Activated CD8-positive, alpha-beta memory T cell treated with anti-CD3 and anti-CD28 coated beads for 24 hours (primary cell): ENCODE results near the gene FGG.

Experiments
- DNase-seq: peaks from one replicate; pipeline ENCODE4 v3.0.0-alpha.2; 2020

The FGG gene

DNA sequence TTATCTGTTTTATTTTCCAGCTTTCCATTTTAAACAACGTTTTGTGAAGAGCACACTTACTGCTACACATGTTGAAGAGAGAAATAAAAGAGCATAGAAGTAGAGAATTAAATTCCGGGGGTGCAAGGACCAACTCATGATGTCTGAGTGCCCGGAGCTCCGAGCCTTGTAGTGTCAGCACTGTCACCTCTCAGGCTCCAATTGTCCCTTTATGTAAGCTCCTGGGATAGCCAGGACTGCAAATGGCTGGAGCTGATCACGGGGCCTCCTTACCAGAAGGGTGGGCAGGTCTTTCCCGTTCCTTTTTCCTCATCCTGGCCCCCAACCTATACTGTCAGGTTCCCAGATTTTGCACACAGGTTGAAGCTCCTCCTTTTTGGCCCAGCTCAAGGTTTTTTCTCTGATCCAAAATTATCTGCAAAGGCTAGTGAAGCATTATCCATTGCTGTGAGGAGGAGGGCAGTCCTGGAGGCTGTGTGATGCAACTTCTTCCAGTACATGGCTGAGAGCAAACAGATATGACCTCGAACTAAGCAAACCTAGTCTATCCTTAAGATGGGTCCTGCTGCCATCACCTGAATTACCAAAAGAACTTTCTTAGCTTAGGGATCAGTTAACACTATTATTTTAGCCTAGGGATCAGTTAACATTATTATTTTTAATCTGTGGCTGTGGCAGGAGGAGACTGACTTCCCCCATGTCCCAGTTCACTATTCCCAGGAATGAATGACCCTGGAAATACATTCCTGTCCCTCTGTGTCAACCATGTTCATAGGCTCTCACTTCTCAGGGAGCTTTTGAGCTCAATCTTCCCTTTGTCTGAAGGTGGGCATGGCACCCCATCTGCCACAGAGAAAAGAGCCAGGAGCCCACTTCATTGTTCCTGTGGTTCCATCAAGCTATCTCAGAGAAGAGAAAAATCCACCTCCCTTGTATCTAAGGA is at the start of gene FGG:
Gene FGG (minus strand): TSS at position 185 of the 943 bp plus-strand sequence. CDS start 47 bp downstream, at position 138.
- no peak for DNase-seq

GRCh38 chr4:154660052-154660451 is 47.6 kb upstream of the FGG start:
- no peak for DNase-seq

DNA sequence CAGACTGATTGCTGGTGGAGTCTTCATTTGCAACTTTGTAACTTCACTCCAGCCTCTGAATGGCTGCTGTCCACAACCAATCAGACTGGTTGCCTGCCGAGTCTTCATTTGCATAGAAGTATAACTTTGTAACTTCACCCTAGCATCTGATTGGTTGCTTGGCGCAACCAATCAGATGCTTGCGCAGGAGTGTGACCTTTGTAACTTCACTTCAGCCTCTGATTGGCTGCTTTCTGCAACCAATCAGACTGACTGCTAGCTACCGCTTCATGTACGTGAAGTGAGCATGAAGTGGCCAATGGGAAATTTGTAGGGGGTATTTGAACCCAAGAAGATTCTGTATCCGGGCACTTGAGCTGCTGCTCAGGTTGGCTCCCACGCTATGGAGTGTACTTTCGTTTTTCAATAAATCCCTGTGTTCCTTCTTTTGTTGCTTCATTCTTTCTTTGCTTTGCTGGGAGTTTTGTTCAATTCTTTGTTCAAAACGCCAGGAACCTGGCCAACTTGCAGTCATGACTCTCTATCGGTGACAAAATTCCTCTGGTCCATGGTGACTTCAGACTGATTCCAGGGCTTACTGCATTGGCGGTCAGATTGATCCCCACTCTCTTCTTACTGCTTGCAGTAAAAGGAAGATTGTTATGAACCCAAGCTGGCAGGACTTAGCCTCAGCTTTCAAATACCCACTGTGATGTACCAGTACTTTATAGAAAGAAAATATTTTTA is 46.4 kb upstream of the FGG start:
- no peak for DNase-seq

GRCh38 chr4:154643493-154643892 is 31.0 kb upstream of the FGG start:
- no peak for DNase-seq

DNA sequence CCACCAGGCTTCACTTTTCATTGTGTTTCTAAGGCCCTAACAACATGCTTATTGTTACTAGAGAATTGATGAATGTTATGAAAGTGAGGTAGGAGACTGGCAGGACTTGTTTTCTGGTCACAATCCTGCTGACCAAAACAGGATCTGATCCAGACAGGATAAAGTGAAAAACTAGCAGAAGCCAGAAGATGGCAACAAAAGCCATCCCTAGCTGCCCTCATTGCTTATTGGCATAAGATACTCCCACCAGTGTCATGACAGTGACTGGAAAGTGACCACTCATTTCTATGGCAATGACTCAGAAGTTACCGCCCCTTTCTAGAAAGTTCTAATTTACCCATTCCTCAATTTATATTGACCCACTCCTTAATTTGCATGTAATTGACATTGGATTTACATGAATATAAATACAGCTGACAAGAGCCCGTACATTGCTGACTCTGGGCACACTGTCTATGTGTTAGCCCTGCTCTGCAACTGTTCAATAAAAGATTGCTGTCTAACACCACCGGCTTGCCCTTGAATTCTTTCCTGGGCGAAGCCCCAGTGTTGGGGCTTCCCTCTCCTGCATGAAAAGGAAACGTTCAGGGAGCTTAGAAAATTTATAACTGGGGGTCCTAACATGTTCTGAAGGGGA is 30.0 kb upstream of the FGG start:
- no peak for DNase-seq

GRCh38 chr4:154640999-154641398 is 28.5 kb upstream of the FGG start:
- no peak for DNase-seq

- no peak for DNase-seq
These were observed 21.6 kb upstream of the FGG start for GRCh38 chr4:154634058-154634457.

- DNase-seq, result no peak
These were observed 19.4 kb upstream of the FGG start for GRCh38 chr4:154631828-154632227.

GRCh38 chr4:154630324-154630723 is 17.9 kb upstream of the FGG start:
- DNase-seq, result no peak

- DNase-seq, result peak; percentile 73
These were observed 14.5 kb upstream of the FGG start for GRCh38 chr4:154626793-154627484.

GRCh38 chr4:154625971-154626370 is 13.5 kb upstream of the FGG start:
- DNase-seq, result no peak

DNA sequence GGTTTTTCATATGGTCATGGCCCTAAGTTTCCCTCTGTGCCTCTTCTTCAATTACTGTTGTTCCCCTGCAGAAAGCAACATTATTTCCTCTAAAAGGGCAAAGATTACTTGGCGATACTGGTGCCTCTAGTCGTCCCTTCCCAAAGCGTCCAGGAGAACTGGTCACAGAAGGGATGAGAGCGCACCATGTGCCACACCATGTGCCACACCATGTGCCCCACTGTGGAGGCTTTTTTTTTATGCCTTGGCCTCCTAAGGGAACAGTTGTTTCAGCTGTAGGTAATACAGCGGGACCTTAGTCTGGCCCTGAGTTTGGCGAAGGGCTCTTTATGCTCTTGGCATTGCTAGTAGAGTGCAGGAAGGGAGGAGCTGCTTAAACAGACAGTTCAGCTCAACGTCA is 11.5 kb upstream of the FGG start:
- no peak for DNase-seq

DNA sequence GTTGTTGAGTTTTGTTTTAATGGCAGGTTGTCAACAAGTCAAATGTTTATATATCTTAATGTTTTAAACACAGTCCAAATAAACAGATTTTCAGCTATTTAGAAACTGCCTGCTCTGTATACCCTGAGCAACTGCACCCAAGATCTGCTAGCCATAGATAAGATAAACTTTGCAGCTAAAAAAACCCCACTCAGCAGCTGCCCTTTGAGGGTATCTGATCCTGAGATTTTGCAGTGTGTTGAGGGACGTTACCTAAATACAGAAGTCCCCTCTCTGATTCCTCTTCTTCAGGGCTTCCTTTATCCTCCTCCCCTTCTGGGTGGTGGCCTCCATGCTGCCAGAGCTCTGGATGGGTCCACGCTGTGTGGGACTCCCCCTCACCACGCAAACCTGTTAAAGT is 11.0 kb upstream of the FGG start:
- no peak for DNase-seq

- DNase-seq, result no peak
These were observed 10.1 kb upstream of the FGG start for GRCh38 chr4:154622598-154622997.

- no peak for DNase-seq
These were observed 7.7 kb upstream of the FGG start for GRCh38 chr4:154620111-154620510.

DNA sequence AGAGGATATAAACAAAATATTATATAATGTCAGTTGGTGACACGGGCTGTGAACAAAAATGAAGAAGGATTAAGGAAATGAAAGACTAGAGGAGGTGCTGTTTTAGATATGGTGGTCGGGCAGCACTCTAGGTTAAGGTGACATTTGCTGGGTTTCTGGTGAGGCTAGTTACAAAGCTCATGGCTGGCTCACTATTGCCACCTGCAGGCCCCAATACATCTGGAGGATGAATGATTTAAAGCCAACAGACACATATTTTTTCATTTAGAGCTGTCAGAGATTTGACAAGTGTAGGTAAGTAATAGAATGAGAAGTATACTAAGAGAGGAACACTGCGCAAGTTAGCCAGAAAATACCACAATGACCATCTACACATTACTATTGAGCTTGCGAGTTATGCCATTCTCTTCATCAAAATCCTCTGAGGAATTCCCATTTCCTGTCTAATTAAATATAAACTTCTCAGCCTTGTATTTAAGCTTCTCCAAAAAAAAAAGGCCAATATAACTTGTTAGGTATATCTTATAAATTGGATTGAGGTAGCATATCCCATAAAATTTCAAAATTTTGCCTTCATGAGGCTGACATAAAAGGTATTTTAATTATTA is 6.4 kb upstream of the FGG start:
- DNase-seq, result peak; percentile 63

DNA sequence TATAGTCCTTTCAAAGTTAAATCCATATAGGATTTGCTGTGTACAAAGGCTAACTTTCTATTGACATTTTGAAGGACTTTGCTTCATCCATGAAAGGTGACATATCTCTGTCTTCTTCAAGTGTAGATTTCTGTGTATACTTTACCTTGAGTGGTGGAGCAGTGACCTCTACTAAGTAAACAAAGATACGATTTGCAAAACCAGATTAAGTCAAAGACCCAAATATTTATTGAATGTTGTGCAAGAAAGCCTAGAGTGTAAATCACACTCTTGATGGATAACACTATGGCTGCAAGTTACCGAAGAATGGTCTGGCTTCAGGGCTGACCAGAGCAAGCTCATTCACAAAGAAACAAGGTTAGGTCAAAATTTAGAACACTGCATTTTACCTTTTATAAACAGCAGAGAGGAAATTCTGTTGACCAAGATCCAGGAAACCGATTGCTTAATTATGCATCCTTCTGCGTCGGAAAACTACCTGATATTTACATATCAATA is 5.4 kb upstream of the FGG start:
- DNase-seq, result no peak

GRCh38 chr4:154616731-154617130 is 4.3 kb upstream of the FGG start:
- DNase-seq, result no peak

GRCh38 chr4:154616287-154616686 is 3.8 kb upstream of the FGG start:
- no peak for DNase-seq

DNA sequence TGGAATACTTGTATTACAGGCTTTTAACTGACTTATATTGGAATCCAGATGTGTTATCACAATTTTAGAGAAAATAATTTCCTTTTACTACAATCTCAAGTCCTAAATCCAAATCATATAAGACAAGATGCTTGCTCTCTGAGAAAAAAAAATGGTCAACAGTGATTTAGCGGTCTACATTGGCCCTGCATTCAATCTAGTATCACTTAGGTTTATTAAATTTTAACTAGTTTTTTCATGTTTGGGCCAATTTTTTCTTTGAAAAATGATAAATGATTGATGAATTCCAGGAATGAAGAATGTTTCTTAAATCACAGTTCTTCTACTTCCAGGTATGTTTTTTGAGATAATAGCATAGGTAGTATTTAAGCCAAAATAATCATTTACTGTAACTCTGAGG is 2.8 kb upstream of the FGG start:
- no peak for DNase-seq

- no peak for DNase-seq
These were observed 1.9 kb upstream of the FGG start for GRCh38 chr4:154614306-154614705.

DNA sequence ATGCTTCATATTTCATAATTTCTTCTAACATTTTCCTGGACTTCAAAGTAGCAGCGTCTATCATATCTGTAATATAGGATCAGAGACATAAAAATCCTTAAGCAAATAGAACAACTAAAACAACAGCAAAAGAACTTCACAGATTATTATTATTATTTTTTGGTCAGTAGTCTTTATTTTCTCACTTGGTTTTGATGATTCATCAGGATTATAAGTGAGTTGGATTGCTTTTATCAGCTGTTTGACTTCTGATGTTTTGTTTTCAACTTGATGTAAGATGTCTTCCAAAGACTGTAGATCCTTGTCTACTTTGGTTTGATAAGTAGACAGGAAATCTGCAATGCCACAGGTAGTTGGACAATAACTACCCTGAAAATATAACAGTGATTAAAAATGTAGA is 623 bp downstream of the FGG start:
- DNase-seq, result no peak
